ENCODE measurements around the gene MCU. TPM values are rescaled to one million over a fixed set of nuclear protein-coding genes. Genes with fewer than 3 reads are reported as not detected.

Gene MCU
- total RNA-seq, 1 experiment from 2014 or later: 37.2 TPM

GRCh38 chr10:72747521-72747920 lies 55.6 kb downstream of the MCU start:
- Mint-ChIP-seq H3K27ac (no peak overlapping the region; the same call in 1 of the 2 replicates), H3K9me3 (no peaks in the 10 kb centered on the region), H3K27me3 (ENCODE audit: low read depth) (no peaks in the 10 kb centered on the region), H3K36me3 (no peaks in the 10 kb centered on the region), H3K4me1 (peaks cover 38% of the 10 kb centered on the region), H3K4me3 (no peak overlapping the region)
- DNase-seq (ENCODE audit: low spot score) (no peak), ATAC-seq (no peak)
- ChIA-PET POLR2A (no interaction called here), CTCF (interaction anchor here (0.6 kb wide), 1 partner anchor 21 kb away, joined by 3 read pairs; no protein-coding TSS in a partner anchor)
- TF ChIP-seq GRHL2 (CRISPR knock-in tag; IDR thresholded peaks at IDR 0.05; ENCODE audit: insufficient replicate concordance, severe bottlenecking) (no peak), MLX (CRISPR knock-in tag; IDR thresholded peaks at IDR 0.05) (no peak), ZNF425 (CRISPR knock-in tag; conservative IDR thresholded peaks at IDR 0.05) (no peak), ZNF232 (CRISPR knock-in tag; IDR thresholded peaks at IDR 0.05) (no peak), TEAD4 (CRISPR knock-in tag; IDR thresholded peaks at IDR 0.05) (no peak), MXD4 (CRISPR knock-in tag; IDR thresholded peaks at IDR 0.05; ENCODE audit: borderline replicate concordance) (no peak), FOXP4 (CRISPR knock-in tag; IDR thresholded peaks at IDR 0.05) (no peak), ZNF219 (CRISPR knock-in tag; IDR thresholded peaks at IDR 0.05; ENCODE audit: borderline replicate concordance) (no peak), NR2C2 (CRISPR knock-in tag; IDR thresholded peaks at IDR 0.05) (no peak), CREB1 (CRISPR knock-in tag; IDR thresholded peaks at IDR 0.05) (no peak), ZMAT4 (CRISPR knock-in tag; IDR thresholded peaks at IDR 0.05) (no peak), EMX1 (CRISPR knock-in tag; IDR thresholded peaks at IDR 0.05) (no peak)

- no peak overlapping the region for H3K4me3 Mint-ChIP-seq
- DNase-seq (ENCODE audit: low spot score): no peak
- peaks cover 76% of the 10 kb centered on the region for H3K4me1 Mint-ChIP-seq
- no peak for TF ChIP-seq GABPB1 (CRISPR knock-in tag; IDR thresholded peaks at IDR 0.05)
- TF ChIP-seq JUN (CRISPR knock-in tag; IDR thresholded peaks at IDR 0.05): no peak
- TF ChIP-seq NR2C2 (CRISPR knock-in tag; IDR thresholded peaks at IDR 0.05): no peak
- TF ChIP-seq SMAD4 (CRISPR knock-in tag; IDR thresholded peaks at IDR 0.05): no peak
- TF ChIP-seq ATF3 (CRISPR knock-in tag; conservative IDR thresholded peaks at IDR 0.05): no peak
- TF ChIP-seq ETV6 (CRISPR knock-in tag; IDR thresholded peaks at IDR 0.05): no peak
- no peak for TF ChIP-seq ZNF396 (CRISPR knock-in tag; IDR thresholded peaks at IDR 0.05; ENCODE audit: borderline replicate concordance)
- no peak for TF ChIP-seq ATF1 (CRISPR knock-in tag; IDR thresholded peaks at IDR 0.05)
- no peak for TF ChIP-seq ZMAT4 (CRISPR knock-in tag; IDR thresholded peaks at IDR 0.05)
- no peak for TF ChIP-seq MLX (CRISPR knock-in tag; IDR thresholded peaks at IDR 0.05)
- TF ChIP-seq NFATC4 (CRISPR knock-in tag; IDR thresholded peaks at IDR 0.05): no peak
- TF ChIP-seq CREM (CRISPR knock-in tag; IDR thresholded peaks at IDR 0.05): no peak
- TF ChIP-seq ZNF532 (CRISPR knock-in tag; IDR thresholded peaks at IDR 0.05; ENCODE audit: borderline replicate concordance): no peak
- no peak for TF ChIP-seq ZNF671 (CRISPR knock-in tag; IDR thresholded peaks at IDR 0.05)
These were observed 61.9 kb downstream of the MCU start for GRCh38 chr10:72753760-72754231.

More at GRCh38 chr10:72753760-72754231, 61.9 kb downstream of the MCU start:
- H3K36me3 Mint-ChIP-seq: no peaks in the 10 kb centered on the region
- ChIA-PET CTCF (interaction anchor here (1.1 kb wide), 1 partner anchor 59 kb away, joined by 3 read pairs; no protein-coding TSS in a partner anchor), POLR2A (no interaction called here)
- H3K9me3 Mint-ChIP-seq: no peaks in the 10 kb centered on the region
- peak; percentile 43 for ATAC-seq
- no peaks in the 10 kb centered on the region for H3K27me3 Mint-ChIP-seq (ENCODE audit: low read depth)
- H3K27ac Mint-ChIP-seq: peak overlapping the region; percentile 79
